GM23338 (cell line): ENCODE results near the gene OR2T6. TPM values are rescaled to one million over a fixed set of nuclear protein-coding genes. Genes with fewer than 3 reads are reported as not detected.
A peak's percentile ranks its signal among the peaks of the same experiment; 100 is the strongest.

Experiments used
- ATAC-seq: fragments of 200-7000 bp; cut with Tn5 transposase; 3 replicates; pipeline ENCODE4 v1.9.1; 2020
- DNase-seq: peaks from one replicate; pipeline ENCODE4 v3.0.0-alpha.2; 2015; ENCODE audit warnings: low spot score
- H2AFZ ChIP-seq: fragments of 200-600 bp; sonication (generic); 2 replicates; pipeline ENCODE4 v1.8.0; 2016; ENCODE audit warnings: antibody characterized with exemption, mild to moderate bottlenecking, moderate library complexity
- H3F3A ChIP-seq: fragments of 200-600 bp; sonication (generic); replicated peaks from 2 replicates; pipeline ENCODE4 v1.8.0; 2017; ENCODE audit warnings: antibody characterized with exemption, mixed run types, low read depth
- H3K27ac ChIP-seq: fragments of 200-600 bp; sonication (generic); 2 replicates; pipeline ENCODE4 v1.6.1; 2016; ENCODE audit warnings: low read depth
- H3K27me3 ChIP-seq: fragments of 200-600 bp; sonication (generic); 2 replicates; pipeline ENCODE4 v1.8.0; 2016; ENCODE audit warnings: mild to moderate bottlenecking, mixed run types, moderate library complexity; ENCODE audit not compliant: insufficient read depth
- H3K36me3 ChIP-seq: fragments of 200-600 bp; sonication (generic); 2 replicates; pipeline ENCODE4 v1.8.0; 2016; ENCODE audit warnings: mild to moderate bottlenecking; ENCODE audit not compliant: insufficient read depth
- H3K4me1 ChIP-seq: fragments of 200-600 bp; sonication (generic); 2 replicates; pipeline ENCODE4 v1.8.0; 2016; ENCODE audit warnings: mild to moderate bottlenecking, moderate library complexity; ENCODE audit not compliant: insufficient read depth
- H3K4me2 ChIP-seq: fragments of 200-600 bp; sonication (generic); 2 replicates; pipeline ENCODE4 v1.7.1; 2017; ENCODE audit warnings: mixed run types
- H3K4me3 ChIP-seq: fragments of 200-600 bp; sonication (generic); 2 replicates; pipeline ENCODE4 v1.6.1; 2016; ENCODE audit warnings: mixed run types
- H3K79me2 ChIP-seq: fragments of 200-600 bp; sonication (generic); replicated peaks from 2 replicates; pipeline ENCODE4 v1.8.0; 2017; ENCODE audit warnings: mild to moderate bottlenecking; ENCODE audit not compliant: insufficient read depth
- H3K9me2 ChIP-seq: fragments of 200-600 bp; sonication (generic); 2 replicates; pipeline ENCODE4 v1.8.0; 2017; ENCODE audit not compliant: insufficient read depth
- H4K20me1 ChIP-seq: fragments of 200-600 bp; sonication (generic); replicated peaks from 2 replicates; pipeline ENCODE4 v1.8.0; 2017; ENCODE audit warnings: mild to moderate bottlenecking; ENCODE audit not compliant: insufficient read depth
- H3K27ac Mint-ChIP-seq: 2 replicates; pipeline ENCODE4 v1.8.0; 2020; ENCODE audit warnings: inconsistent platforms, mild to moderate bottlenecking, moderate library complexity, mixed read lengths
- H3K27me3 Mint-ChIP-seq: 3 replicates; pipeline ENCODE4 v1.8.0; 2022; ENCODE audit warnings: low read depth, mild to moderate bottlenecking, moderate library complexity, mixed read lengths, inconsistent platforms; ENCODE audit not compliant: insufficient read depth, poor library complexity
- H3K36me3 Mint-ChIP-seq: 3 replicates; pipeline ENCODE4 v1.8.0; 2021; ENCODE audit warnings: low read depth, mild to moderate bottlenecking, inconsistent platforms, moderate library complexity, mixed read lengths
- H3K4me1 Mint-ChIP-seq: 3 replicates; pipeline ENCODE4 v1.8.0; 2020; ENCODE audit warnings: mild to moderate bottlenecking, inconsistent platforms, mixed read lengths
- H3K4me3 Mint-ChIP-seq: 3 replicates; pipeline ENCODE4 v1.8.0; 2021; ENCODE audit warnings: moderate library complexity, mild to moderate bottlenecking, inconsistent platforms, mixed read lengths
- H3K9me3 Mint-ChIP-seq: 3 replicates; pipeline ENCODE4 v1.8.0; 2020; ENCODE audit warnings: moderate library complexity, mild to moderate bottlenecking, inconsistent platforms, mixed read lengths
- CTCF ChIP-seq, 2 experiments: fragments of 200-600 bp in 1 of 2; sonication (generic) in 1 of 2; conservative IDR thresholded peaks; 2 replicates each; pipeline versions ENCODE4 v1.5.1 to v1.6.1; 2016 to 2017; ENCODE audit warnings: antibody characterized with exemption in 2 of 2, low read depth in 2 of 2, mild to moderate bottlenecking in 2 of 2, moderate library complexity in 1 of 2
- EZH2 ChIP-seq: fragments of 200-600 bp; sonication (generic); IDR thresholded peaks from one replicate; pipeline ENCODE4 v1.8.0; 2017; ENCODE audit warnings: antibody characterized with exemption, mild to moderate bottlenecking, low read depth; ENCODE audit not compliant: unreplicated experiment
- EZH2phosphoT487 ChIP-seq: fragments of 200-600 bp; sonication (generic); IDR thresholded peaks from one replicate; pipeline ENCODE4 v1.8.1; 2018; ENCODE audit warnings: antibody characterized with exemption; ENCODE audit not compliant: unreplicated experiment
- NANOG ChIP-seq: IDR thresholded peaks from 2 replicates; pipeline ENCODE4 v1.6.1; 2016; ENCODE audit warnings: antibody characterized with exemption, borderline replicate concordance
- POLR2AphosphoS5 ChIP-seq: IDR thresholded peaks from 2 replicates; pipeline ENCODE4 v1.6.1; 2016; ENCODE audit warnings: antibody characterized with exemption, low read depth
- REST ChIP-seq: IDR thresholded peaks from one replicate; pipeline ENCODE4 v1.6.1; 2018; ENCODE audit warnings: antibody characterized with exemption; ENCODE audit not compliant: unreplicated experiment
- STAT1 ChIP-seq: IDR thresholded peaks from one replicate; pipeline ENCODE4 v1.6.1; 2016; ENCODE audit warnings: antibody characterized with exemption; ENCODE audit not compliant: unreplicated experiment
- ZNF331 ChIP-seq: fragments of 250-450 bp; sonication (Bioruptor Pico); IDR thresholded peaks from 2 replicates; pipeline ENCODE4 v1.5.0; 2020; ENCODE audit warnings: low read depth, mild to moderate bottlenecking, moderate library complexity
- polyA plus RNA-seq: library from polyadenylated mRNA; unstranded; fragments of >200 nt; fragmentation: Nextera tagmentation; extraction: Ambion mirVana; gene quantifications from 2 replicates; pipeline ENCODE4 v1.2.1, GENCODE V29; 2016
- total RNA-seq: library from RNA; depleted of rRNA; stranded (reverse); fragments of >200 nt; shearing (Covaris generic); gene quantifications from 2 replicates; pipeline ENCODE4 v1.2.3, GENCODE V29; 2014
- TF ChIP-seq, protein P1 (sequence below): IDR thresholded peaks from 2 replicates; pipeline ENCODE4 v1.6.1; 2016; ENCODE audit warnings: antibody characterized with exemption

Gene OR2T6
- total and polyA plus RNA-seq, 2 experiments from 2014 or later = not detected

GRCh38 chr1:248417854-248418253 lies 42.3 kb downstream of the OR2T6 start (continued):
- TF ChIP-seq REST (no peak), NANOG (no peak), POLR2AphosphoS5 (no peak), EZH2phosphoT487 (no peak), STAT1 (no peak), ZNF331 (CRISPR knock-in tag) (no peak)
- TF ChIP-seq, protein P1, sequence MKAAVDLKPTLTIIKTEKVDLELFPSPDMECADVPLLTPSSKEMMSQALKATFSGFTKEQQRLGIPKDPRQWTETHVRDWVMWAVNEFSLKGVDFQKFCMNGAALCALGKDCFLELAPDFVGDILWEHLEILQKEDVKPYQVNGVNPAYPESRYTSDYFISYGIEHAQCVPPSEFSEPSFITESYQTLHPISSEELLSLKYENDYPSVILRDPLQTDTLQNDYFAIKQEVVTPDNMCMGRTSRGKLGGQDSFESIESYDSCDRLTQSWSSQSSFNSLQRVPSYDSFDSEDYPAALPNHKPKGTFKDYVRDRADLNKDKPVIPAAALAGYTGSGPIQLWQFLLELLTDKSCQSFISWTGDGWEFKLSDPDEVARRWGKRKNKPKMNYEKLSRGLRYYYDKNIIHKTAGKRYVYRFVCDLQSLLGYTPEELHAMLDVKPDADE = no peak

DNA sequence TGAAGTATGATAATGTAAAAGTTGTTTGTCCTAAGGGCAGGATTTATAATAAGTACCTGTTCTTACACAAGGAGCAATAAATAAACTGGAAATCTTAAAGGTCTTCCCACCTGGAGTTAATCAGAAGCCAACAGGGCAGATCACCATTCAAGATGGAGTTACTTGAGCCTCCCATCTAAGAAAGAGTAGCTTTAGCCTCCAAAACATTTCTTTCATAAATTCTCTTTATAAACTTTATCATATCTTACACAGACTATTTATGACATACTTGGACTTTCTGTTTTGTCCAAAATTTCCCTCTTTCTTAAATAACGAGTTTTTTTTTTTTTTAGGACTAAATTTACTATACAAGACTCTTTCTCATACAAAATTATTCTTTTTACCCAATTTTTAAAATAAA lies 45.8 kb downstream of the OR2T6 start:
- Mint-ChIP-seq H3K4me3 (no peak overlapping the region), H3K27me3 (no peaks in the 10 kb centered on the region), H3K36me3 (peaks cover 18% of the 10 kb centered on the region), H3K4me1 (no peaks in the 10 kb centered on the region), H3K9me3 (peaks cover 84% of the 10 kb centered on the region), H3K27ac (no peak overlapping the region)
- Histone ChIP-seq H3K4me2 (no peak overlapping the region), H3K36me3 (peaks cover 6% of the 10 kb centered on the region), H3F3A (no peaks in the 10 kb centered on the region), H2AFZ (no peak overlapping the region), H4K20me1 (no peaks in the 10 kb centered on the region), H3K9me2 (no peaks in the 10 kb centered on the region), H3K4me1 (no peaks in the 10 kb centered on the region), H3K27ac (no peak overlapping the region), H3K27me3 (no peaks in the 10 kb centered on the region), H3K79me2 (no peaks in the 10 kb centered on the region), H3K4me3 (no peak overlapping the region)
- peak; percentile 17 for DNase-seq
- ATAC-seq = no peak
- TF ChIP-seq, protein P1 = no peak
- TF ChIP-seq EZH2 (no peak), STAT1 (no peak), EZH2phosphoT487 (no peak), REST (no peak), CTCF (conservative IDR thresholded peaks at IDR 0.05; ENCODE audit: low read depth in 2 of 2) (no peak)
